Endothelial cell of umbilical vein (primary cell): ENCODE measurements around the gene CLEC7A.

ENCODE experiments used
- POLR2AphosphoS5 ChIP-seq: IDR thresholded peaks from 2 replicates; pipeline ENCODE4 v1.6.1; 2012; ENCODE audit warnings: low read depth, mild to moderate bottlenecking, control low read depth, low read length, moderate library complexity; ENCODE audit not compliant: insufficient read depth
- TF ChIP-seq, protein P1 (sequence below), 2 donors: IDR thresholded peaks; 1 replicate in 1 of 2; 2 replicates in 1 of 2; pipeline ENCODE4 v1.5.1; 2011; ENCODE audit warnings: low read length in 2 of 2, mild to moderate bottlenecking in 2 of 2, moderate library complexity in 2 of 2, control low read depth in 1 of 2, inconsistent platforms in 1 of 2, low read depth in 1 of 2; ENCODE audit not compliant: insufficient read depth in 1 of 2; ENCODE audit errors: extremely low read depth in 1 of 2

- TF ChIP-seq, protein P1, sequence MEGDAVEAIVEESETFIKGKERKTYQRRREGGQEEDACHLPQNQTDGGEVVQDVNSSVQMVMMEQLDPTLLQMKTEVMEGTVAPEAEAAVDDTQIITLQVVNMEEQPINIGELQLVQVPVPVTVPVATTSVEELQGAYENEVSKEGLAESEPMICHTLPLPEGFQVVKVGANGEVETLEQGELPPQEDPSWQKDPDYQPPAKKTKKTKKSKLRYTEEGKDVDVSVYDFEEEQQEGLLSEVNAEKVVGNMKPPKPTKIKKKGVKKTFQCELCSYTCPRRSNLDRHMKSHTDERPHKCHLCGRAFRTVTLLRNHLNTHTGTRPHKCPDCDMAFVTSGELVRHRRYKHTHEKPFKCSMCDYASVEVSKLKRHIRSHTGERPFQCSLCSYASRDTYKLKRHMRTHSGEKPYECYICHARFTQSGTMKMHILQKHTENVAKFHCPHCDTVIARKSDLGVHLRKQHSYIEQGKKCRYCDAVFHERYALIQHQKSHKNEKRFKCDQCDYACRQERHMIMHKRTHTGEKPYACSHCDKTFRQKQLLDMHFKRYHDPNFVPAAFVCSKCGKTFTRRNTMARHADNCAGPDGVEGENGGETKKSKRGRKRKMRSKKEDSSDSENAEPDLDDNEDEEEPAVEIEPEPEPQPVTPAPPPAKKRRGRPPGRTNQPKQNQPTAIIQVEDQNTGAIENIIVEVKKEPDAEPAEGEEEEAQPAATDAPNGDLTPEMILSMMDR (IDR thresholded peaks at IDR 0.05; ENCODE audit: extremely low read depth in 1 of 2, insufficient read depth in 1 of 2, low read depth in 1 of 2, low read length in 2 of 2), result no peak
- TF ChIP-seq POLR2AphosphoS5, result no peak
Observed at GRCh38 chr12:10160617-10161385, 30.8 kb upstream of the CLEC7A start.
